Thymus (tissue), 11 donors: Measurements from ENCODE around the gene MALT1. TPM values are rescaled to one million over a fixed set of nuclear protein-coding genes. Genes with fewer than 3 reads are reported as not detected.

Source experiments
- DNase-seq, 9 donors: peaks; one replicate each; pipeline ENCODE4 v3.0.0-alpha.2; 2013; ENCODE audit warnings: low spot score in 9 of 9, low read depth in 6 of 9, missing footprints in 1 of 9
- H3K27ac ChIP-seq, 2 donors: one replicate each; pipeline ENCODE4 v1.5.1; 2013; ENCODE audit warnings: control low read depth in 1 of 2, low read depth in 1 of 2, low read length in 1 of 2, mild to moderate bottlenecking in 1 of 2, moderate library complexity in 1 of 2
- H3K27me3 ChIP-seq, 2 donors: one replicate each; pipeline ENCODE4 v1.5.1; 2013; ENCODE audit warnings: low read length in 1 of 2; ENCODE audit not compliant: control insufficient read depth in 2 of 2, insufficient read depth in 1 of 2
- H3K36me3 ChIP-seq, 2 donors: one replicate each; pipeline ENCODE4 v1.5.1; 2013; ENCODE audit warnings: low read length in 1 of 2, mild to moderate bottlenecking in 1 of 2, moderate library complexity in 1 of 2; ENCODE audit not compliant: control insufficient read depth in 2 of 2, insufficient read depth in 2 of 2
- H3K4me1 ChIP-seq, 2 donors: one replicate each; pipeline ENCODE4 v1.5.1; 2013; ENCODE audit warnings: low read length in 2 of 2; ENCODE audit not compliant: control insufficient read depth in 2 of 2, insufficient read depth in 2 of 2
- H3K4me3 ChIP-seq, 2 donors: one replicate each; pipeline ENCODE4 v1.5.1; 2013; ENCODE audit warnings: low read length in 2 of 2, control low read depth in 1 of 2, mild to moderate bottlenecking in 1 of 2
- H3K9me3 ChIP-seq, 2 donors: one replicate each; pipeline ENCODE4 v1.5.1; 2013; ENCODE audit warnings: low read length in 1 of 2, mild to moderate bottlenecking in 1 of 2; ENCODE audit not compliant: control insufficient read depth in 2 of 2, insufficient read depth in 1 of 2
- WGBS: extraction: QIAGEN DNeasy Blood & Tissue Kit; methylation state at CpG from one replicate; pipeline ENCODE4 v1.1.7; 2013; 5-methylcytosine and 5-hydroxymethylcytosine counted together
- polyA plus RNA-seq: library from polyadenylated mRNA; stranded (reverse); fragments of 200-250 nt; gene quantifications from one replicate; pipeline ENCODE4 v1.2.3, GENCODE V29; 2013
- total RNA-seq: library from RNA; stranded (reverse); fragments of 120-200 nt; gene quantifications from one replicate; pipeline ENCODE4 v1.2.4, GENCODE V29; 2013
- donor health status: healthy.

The MALT1 gene
- total and polyA plus RNA-seq, 2 donors: 35.2 to 40.0 TPM

DNA sequence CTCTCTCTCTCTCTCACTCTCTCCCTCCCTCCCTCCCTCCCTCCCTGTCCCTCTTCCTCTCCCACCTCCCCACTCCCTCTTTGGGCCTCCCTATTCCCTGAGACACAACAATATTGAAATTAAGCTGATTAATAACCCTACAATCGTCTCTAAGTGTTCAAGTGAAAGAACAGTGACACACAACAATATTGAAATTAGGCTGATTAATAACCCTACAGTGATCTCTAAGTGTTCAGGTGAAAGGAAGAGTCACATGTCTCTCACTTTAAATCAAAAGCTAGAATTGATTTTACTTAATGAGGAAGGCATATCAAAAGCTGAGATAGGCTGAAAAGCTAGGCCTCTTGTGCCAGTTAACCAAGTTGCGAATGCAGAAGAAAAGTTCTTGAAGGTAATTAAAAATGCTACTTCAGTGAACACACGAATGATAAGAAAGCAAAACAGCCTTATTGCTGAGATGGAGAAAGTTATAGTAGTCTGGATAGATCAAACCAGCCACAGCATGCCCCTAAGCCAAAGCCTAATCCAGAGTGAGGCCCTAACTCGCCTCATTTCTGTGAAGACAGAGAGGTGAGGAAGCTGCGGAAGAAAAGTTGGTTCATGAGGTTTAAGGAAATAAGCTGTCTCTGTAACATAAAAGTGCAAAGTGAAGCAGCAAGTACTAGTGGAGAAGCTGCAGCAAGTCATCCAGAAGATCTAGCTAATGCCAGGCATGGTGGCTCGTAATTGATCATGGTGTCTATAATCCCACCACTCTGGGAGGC, 21.3 kb downstream of the MALT1 start:
- Histone ChIP-seq H3K27me3 (no peaks in the 10 kb centered on the region), H3K9me3 (no peaks in the 10 kb centered on the region), H3K4me3 (no peak overlapping the region), H3K4me1 (peaks cover 11 to 29% of the 10 kb centered on the region in 2 donors), H3K27ac (peak overlapping the region; percentile 42 to 44), H3K36me3 (peaks cover 4 to 18% of the 10 kb centered on the region in 2 donors)
- WGBS: 68% methylated on average over 6 of the region's 6 CpGs
- peak in 3 of 9 donors; percentile 24 to 69 (median 44) for DNase-seq

DNA sequence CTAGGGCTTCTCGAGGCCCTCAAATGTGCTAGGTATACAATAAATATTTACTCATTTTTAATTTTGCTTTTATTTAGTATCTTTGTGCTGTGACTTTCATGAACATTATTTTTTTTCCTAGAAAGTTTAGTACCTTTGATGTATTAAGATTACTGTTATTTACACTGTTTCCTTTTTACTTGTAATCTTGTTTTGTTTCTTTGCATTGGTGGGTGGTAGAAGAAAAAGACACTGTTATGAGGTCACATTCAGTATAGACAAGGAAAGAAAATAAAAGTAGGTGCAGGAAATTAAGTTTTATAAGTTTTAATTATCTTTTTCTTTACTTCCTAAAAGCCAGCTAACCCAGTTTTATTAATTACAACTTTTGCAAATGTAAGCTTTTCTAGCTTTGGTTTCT, 23.0 kb downstream of the MALT1 start:
- no peaks in the 10 kb centered on the region for H3K9me3 ChIP-seq
- H3K4me3 ChIP-seq: no peak overlapping the region
- peaks cover 4 to 18% of the 10 kb centered on the region in 2 donors for H3K36me3 ChIP-seq
- no peak for DNase-seq
- no peak overlapping the region for H3K27ac ChIP-seq
- peaks cover 6 to 19% of the 10 kb centered on the region in 2 donors for H3K4me1 ChIP-seq
- H3K27me3 ChIP-seq: no peaks in the 10 kb centered on the region
- WGBS: 97% methylated on average over 1 of the region's 1 CpG

DNA sequence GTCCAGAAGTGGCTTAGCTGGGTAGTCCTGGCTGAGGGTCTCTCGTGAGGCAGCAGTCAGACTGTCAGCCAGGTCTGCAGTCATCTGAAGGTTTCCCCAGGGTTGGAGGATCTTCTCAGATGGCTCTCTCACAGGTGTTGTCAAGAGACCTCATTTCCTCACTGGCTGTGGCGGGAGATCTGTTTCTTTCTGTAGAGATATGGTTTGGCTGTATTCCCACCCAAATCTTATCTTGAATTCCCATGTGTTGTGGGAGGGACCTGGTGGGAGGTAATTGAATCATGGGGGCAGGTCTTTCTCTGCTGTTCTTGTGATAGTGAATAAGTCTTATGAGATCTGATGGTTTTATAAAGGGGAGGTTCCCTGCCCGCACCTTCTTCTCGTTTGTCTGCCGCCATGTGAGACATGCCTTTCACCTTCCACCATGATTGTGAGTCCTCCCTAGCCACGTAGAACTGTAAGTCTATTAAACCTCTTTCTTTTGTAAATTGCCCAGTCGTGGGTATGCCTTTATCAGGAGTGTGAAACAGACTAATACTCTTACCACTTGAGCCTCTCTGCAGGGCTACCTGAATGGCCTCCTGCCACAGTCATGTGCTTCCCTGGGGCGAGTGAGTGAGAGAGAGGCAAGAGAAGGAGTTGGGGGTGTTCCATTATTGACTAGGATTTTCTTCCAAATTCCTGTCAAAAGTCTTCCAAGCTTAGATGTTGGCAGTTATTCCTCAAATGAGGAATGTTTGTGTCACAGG, 23.6 kb downstream of the MALT1 start:
- no peaks in the 10 kb centered on the region for H3K9me3 ChIP-seq
- H3K36me3 ChIP-seq: peaks cover 4 to 18% of the 10 kb centered on the region in 2 donors
- DNase-seq: peak in 1 of 9 donors; percentile 35
- 72% methylated on average over 8 of the region's 8 CpGs for WGBS
- peaks cover 6 to 19% of the 10 kb centered on the region in 2 donors for H3K4me1 ChIP-seq
- H3K4me3 ChIP-seq: no peak overlapping the region
- no peaks in the 10 kb centered on the region for H3K27me3 ChIP-seq
- H3K27ac ChIP-seq: no peak overlapping the region

DNA sequence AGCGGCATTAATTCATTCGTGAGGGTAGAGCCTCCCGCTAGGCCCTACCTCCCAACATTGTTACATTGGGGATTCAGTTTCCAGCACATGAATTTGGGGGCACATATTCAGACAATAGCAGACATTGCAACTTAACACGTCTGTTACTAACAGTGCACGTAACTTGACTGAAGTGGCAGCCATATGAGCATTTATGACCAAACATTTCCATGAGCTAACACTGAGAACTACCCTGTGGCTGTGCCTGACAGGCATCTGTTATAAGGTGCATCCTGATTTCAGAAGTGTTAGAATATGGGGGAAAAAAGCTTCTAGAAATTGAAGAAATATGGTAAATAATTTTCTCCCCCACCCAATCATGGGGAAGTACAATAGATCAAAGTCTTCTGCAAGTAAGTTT, 24.5 kb downstream of the MALT1 start:
- H3K4me1 ChIP-seq: peaks cover 2 to 17% of the 10 kb centered on the region in 2 donors

DNA sequence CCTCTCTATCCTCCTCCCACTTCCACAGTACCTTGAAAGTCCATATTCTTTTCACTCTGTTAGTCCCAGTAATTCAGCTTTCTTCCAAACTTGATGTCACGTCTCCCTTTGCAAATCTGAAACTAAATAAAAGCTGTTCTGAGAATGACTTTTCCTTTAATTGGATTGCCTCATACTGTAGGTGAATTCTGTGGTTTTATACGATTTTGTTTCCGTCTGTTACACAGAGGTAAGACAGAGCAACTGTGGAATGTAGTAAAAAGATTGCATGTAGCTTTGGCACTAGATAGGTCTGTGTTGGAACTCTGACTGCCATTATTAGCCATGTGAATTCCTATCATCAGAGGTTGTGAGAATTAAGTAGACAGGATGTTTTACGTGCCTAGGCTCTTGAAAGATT, 25.9 kb downstream of the MALT1 start:
- 40% methylated on average over 4 of the region's 4 CpGs for WGBS
- Histone ChIP-seq H3K4me1 (peaks cover 2 to 12% of the 10 kb centered on the region in 2 donors), H3K4me3 (no peak overlapping the region), H3K27me3 (no peaks in the 10 kb centered on the region), H3K36me3 (peaks cover 9 to 16% of the 10 kb centered on the region in 2 donors), H3K9me3 (no peaks in the 10 kb centered on the region), H3K27ac (no peak overlapping the region)
- no peak for DNase-seq

More for the DNA sequence above, 24.5 kb downstream of the MALT1 start:
- 95% methylated on average over 5 of the region's 5 CpGs for WGBS
- DNase-seq: peak in 1 of 9 donors; percentile 37
- peak overlapping the region in 1 of 2 donors; percentile 13 for H3K27ac ChIP-seq
- no peak overlapping the region for H3K4me3 ChIP-seq
- peaks cover 1 to 13% of the 10 kb centered on the region in 2 donors for H3K36me3 ChIP-seq
- H3K27me3 ChIP-seq: no peaks in the 10 kb centered on the region
- H3K9me3 ChIP-seq: no peaks in the 10 kb centered on the region

DNA sequence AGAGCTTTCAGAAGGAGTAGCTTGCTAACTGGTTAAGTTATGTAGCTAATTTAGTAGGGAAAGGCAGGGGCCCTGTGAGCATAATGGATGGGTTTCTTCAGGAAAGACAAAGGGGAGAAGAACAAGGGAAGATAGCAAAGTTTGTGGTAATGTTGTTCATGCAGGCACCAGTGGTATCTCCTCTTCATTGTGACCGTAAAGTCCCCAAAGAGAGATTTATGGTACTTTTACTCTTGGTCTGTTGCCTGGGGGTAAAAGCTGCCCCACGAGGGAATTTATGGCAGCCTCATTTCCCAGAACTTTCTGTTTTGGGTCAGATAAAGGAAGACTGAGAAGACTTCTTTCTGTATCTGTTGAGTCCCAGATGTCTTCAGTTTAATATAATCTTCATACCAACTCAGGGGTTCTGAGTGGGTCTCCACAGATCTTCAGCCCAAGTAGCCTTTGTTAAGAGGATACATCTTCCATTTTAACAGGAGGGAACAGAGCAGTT, 27.5 kb downstream of the MALT1 start:
- H3K27ac ChIP-seq: no peak overlapping the region
- WGBS: 95% methylated on average over 2 of the region's 2 CpGs
- H3K4me3 ChIP-seq: no peak overlapping the region
- DNase-seq: no peak
- peaks cover 0 to 3% of the 10 kb centered on the region in 2 donors for H3K4me1 ChIP-seq
- H3K9me3 ChIP-seq: no peaks in the 10 kb centered on the region
- H3K36me3 ChIP-seq: peaks cover 9 to 19% of the 10 kb centered on the region in 2 donors
- no peaks in the 10 kb centered on the region for H3K27me3 ChIP-seq

DNA sequence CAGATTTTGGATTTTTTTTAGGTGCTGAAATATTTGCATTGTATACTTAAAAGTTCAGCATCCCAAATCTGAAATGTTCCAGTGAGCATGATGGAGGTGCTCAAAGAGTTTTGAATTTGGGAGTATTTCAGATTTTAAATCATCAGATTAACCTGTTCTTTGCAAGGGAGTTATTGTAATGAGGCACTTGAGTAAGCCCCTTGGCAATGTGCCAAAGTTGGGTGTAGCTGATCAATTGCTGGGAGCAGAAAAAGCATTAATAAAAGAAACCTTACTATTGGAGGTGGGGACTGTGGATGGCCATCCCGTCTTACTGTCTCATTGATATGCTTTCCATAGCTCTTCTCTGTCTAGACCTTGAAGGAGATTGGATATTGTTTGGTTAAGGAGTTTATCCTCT, 28.3 kb downstream of the MALT1 start:
- Histone ChIP-seq H3K36me3 (peaks cover 9 to 19% of the 10 kb centered on the region in 2 donors), H3K4me1 (peaks cover 0 to 2% of the 10 kb centered on the region in 2 donors), H3K27ac (no peak overlapping the region), H3K27me3 (no peaks in the 10 kb centered on the region), H3K9me3 (no peaks in the 10 kb centered on the region), H3K4me3 (no peak overlapping the region)
- no peak for DNase-seq
- 100% methylated on average over 1 of the region's 1 CpG for WGBS

DNA sequence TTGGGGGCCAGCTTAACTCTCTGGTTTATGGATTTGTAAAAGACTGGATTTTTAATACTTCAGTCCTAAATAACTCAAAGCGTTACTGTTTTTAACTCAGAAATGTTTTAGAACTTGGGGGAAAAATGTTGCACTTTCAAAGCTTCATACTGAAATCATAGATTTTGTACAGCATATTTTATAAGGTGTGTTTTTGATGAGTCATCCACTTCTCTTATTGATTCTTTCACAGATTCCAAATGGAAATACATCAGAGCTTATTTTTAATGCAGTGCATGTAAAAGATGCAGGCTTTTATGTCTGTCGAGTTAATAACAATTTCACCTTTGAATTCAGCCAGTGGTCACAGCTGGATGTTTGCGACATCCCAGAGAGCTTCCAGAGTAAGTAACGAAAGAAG, 28.9 kb downstream of the MALT1 start:
- Histone ChIP-seq H3K4me1 (no peaks in the 10 kb centered on the region), H3K36me3 (peaks cover 9 to 19% of the 10 kb centered on the region in 2 donors), H3K9me3 (no peaks in the 10 kb centered on the region), H3K27me3 (no peaks in the 10 kb centered on the region), H3K4me3 (no peak overlapping the region), H3K27ac (no peak overlapping the region)
- WGBS: 95% methylated on average over 4 of the region's 4 CpGs
- DNase-seq: no peak

DNA sequence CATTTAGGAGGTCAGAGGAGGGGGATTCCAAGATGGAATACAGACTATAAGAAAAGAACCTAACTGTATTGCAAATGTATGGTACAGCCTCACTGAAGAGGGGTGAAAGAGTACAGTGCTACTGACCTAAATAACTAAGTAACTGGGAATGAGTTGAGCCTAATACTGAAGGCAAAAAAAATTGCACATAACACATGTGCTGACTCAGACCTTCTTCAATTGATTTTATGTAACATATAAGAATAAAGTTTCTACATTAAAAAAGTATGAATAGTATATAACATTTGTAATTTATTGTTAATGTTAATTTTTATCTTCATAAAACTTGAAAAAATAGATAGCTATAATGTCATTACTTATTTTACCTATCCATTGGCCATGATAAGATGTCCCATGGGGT, 41.7 kb downstream of the MALT1 start:
- no peak for DNase-seq
- no peaks in the 10 kb centered on the region for H3K27me3 ChIP-seq
- H3K4me1 ChIP-seq: no peaks in the 10 kb centered on the region
- H3K27ac ChIP-seq: no peak overlapping the region
- peaks cover 2 to 3% of the 10 kb centered on the region in 2 donors for H3K36me3 ChIP-seq
- H3K4me3 ChIP-seq: no peak overlapping the region
- H3K9me3 ChIP-seq: no peaks in the 10 kb centered on the region
